Measurements from ENCODE around the gene HIF1A. TPM values are rescaled to one million over a fixed set of nuclear protein-coding genes. Genes with fewer than 3 reads are reported as not detected.
A peak's percentile ranks its signal among the peaks of the same experiment; 100 is the strongest.

The HIF1A gene
- total RNA-seq, 1 donor from 2014 or later: 145 TPM

GRCh38 chr14:61750708-61751474 lies 55.6 kb downstream of the HIF1A start:
- Mint-ChIP-seq H3K4me1 (ENCODE audit: low read depth, unreplicated experiment) (peaks cover 3% of the 10 kb centered on the region), H3K9me3 (ENCODE audit: unreplicated experiment) (peaks cover 4% of the 10 kb centered on the region), H3K36me3 (ENCODE audit: unreplicated experiment) (no peaks in the 10 kb centered on the region), H3K27me3 (ENCODE audit: unreplicated experiment) (peaks cover 3% of the 10 kb centered on the region), H3K4me3 (ENCODE audit: unreplicated experiment) (peak overlapping the region; percentile 90), H3K27ac (ENCODE audit: unreplicated experiment) (peak overlapping the region; percentile 38)
- TF ChIP-seq CTCF (IDR thresholded peaks at IDR 0.05; ENCODE audit: partially characterized antibody, unreplicated experiment): no peak
- peak; percentile 67 for DNase-seq

- peaks cover 3% of the 10 kb centered on the region for H3K27me3 Mint-ChIP-seq (ENCODE audit: unreplicated experiment)
- H3K36me3 Mint-ChIP-seq (ENCODE audit: unreplicated experiment): no peaks in the 10 kb centered on the region
- H3K4me1 Mint-ChIP-seq (ENCODE audit: low read depth, unreplicated experiment): peaks cover 3% of the 10 kb centered on the region
- TF ChIP-seq CTCF (IDR thresholded peaks at IDR 0.05; ENCODE audit: partially characterized antibody, unreplicated experiment): no peak
- no peak overlapping the region for H3K27ac Mint-ChIP-seq (ENCODE audit: unreplicated experiment)
- H3K4me3 Mint-ChIP-seq (ENCODE audit: unreplicated experiment): peak overlapping the region; percentile 81
- no peak for DNase-seq
- peaks cover 6% of the 10 kb centered on the region for H3K9me3 Mint-ChIP-seq (ENCODE audit: unreplicated experiment)
Measured at GRCh38 chr14:61751475-61751989, 56.2 kb downstream of the HIF1A start.

- Mint-ChIP-seq H3K4me3 (ENCODE audit: unreplicated experiment) (no peak overlapping the region), H3K9me3 (ENCODE audit: unreplicated experiment) (peaks cover 6% of the 10 kb centered on the region), H3K27ac (ENCODE audit: unreplicated experiment) (no peak overlapping the region), H3K27me3 (ENCODE audit: unreplicated experiment) (peaks cover 5% of the 10 kb centered on the region), H3K36me3 (ENCODE audit: unreplicated experiment) (no peaks in the 10 kb centered on the region), H3K4me1 (ENCODE audit: low read depth, unreplicated experiment) (peaks cover 7% of the 10 kb centered on the region)
- no peak for TF ChIP-seq CTCF (IDR thresholded peaks at IDR 0.05; ENCODE audit: partially characterized antibody, unreplicated experiment)
- DNase-seq: no peak
Measured at GRCh38 chr14:61752626-61753025, 57.3 kb downstream of the HIF1A start.

- H3K36me3 Mint-ChIP-seq (ENCODE audit: unreplicated experiment): no peaks in the 10 kb centered on the region
- no peak overlapping the region for H3K4me3 Mint-ChIP-seq (ENCODE audit: unreplicated experiment)
- no peak for DNase-seq
- H3K4me1 Mint-ChIP-seq (ENCODE audit: low read depth, unreplicated experiment): peaks cover 9% of the 10 kb centered on the region
- TF ChIP-seq CTCF (IDR thresholded peaks at IDR 0.05; ENCODE audit: partially characterized antibody, unreplicated experiment): no peak
- no peak overlapping the region for H3K27ac Mint-ChIP-seq (ENCODE audit: unreplicated experiment)
- peaks cover 6% of the 10 kb centered on the region for H3K9me3 Mint-ChIP-seq (ENCODE audit: unreplicated experiment)
- peaks cover 5% of the 10 kb centered on the region for H3K27me3 Mint-ChIP-seq (ENCODE audit: unreplicated experiment)
Measured at GRCh38 chr14:61753631-61754030, 58.3 kb downstream of the HIF1A start.
